HG03097 (cell line): Measurements from ENCODE around the gene HES5.

ENCODE experiments used
- ATAC-seq: cut with Tn5 transposase; IDR thresholded peaks from one replicate; pipeline ENCODE4 v1.9.1; 2021; ENCODE audit not compliant: unreplicated experiment, low FRiP score

HES5 gene

DNA sequence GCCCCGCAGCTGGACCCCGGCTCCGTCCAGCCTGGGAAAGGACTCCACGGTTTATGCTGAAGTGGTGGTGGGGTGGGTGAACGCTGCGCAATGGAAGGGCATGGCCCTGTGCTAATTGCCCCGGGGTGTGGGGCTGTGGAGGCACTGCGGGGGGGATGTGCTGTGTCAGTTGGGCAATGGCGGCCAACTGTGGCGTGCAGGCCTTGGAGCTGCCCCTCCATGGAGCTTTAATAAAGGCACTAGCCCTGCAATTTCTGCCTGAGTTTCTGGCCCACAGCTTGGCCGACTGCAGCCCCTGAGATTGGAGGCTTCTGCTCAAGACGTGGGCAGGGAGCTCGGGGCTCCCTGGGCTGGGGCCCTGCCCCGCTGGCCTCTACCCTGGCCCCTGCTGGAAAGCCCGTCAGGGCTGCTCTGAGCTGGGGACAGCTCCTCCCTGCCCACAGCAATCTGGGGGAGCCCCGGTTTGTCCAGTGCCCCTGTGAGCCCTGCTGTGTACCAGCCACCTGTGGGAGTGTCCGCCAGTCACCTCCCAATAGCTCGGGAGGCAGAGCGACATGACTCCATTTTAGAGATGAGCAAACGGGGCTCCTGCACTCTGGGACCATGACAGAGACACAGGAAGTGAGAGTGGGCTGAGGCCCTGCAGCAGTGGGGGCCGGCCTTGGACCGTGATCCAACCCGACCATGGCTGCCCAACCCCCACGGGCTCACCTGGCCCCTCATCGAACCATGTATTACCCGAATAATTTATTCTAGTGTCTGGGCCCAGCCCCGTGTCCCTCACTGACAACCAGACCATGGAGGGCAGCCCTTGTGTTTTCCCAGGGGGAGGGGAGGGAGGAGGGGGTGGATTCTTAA lies 17.4 kb upstream of the HES5 start:
- no peak for ATAC-seq

DNA sequence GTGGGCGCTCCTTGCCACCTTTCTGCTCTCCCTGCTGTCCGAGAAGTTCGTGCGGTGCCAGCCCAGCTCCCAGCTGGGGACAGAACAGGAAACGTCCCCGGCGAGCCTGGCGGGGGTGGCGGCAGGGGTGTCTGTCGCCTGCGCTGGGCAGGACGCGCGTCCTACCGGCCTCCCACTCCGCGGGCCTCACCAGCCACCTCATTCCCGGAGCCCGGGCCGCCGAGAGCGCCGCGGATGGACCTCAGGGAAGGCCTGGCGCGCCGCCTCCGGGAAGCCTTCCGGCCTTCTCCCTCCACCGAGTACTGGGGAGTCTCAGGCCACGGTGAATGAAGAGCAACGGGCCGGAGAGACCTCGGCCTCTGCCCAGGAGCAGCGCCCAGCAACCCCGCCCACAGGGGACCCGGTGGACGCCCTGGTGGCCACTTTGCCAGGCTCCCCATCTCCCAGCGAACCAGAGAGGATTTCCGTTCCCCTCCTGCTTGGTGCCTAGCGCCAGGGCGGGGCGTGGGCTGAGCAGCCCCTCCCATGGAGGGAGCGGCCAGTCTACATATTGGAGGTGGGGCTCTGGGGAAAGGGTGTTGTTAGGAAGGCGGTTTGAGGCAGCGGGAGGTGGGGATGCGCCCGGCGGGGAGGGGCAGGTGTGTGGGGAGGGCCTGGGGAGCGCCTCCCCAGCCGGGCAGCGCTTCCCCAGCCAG lies 16.6 kb upstream of the HES5 start:
- ATAC-seq, result peak; percentile 29

DNA sequence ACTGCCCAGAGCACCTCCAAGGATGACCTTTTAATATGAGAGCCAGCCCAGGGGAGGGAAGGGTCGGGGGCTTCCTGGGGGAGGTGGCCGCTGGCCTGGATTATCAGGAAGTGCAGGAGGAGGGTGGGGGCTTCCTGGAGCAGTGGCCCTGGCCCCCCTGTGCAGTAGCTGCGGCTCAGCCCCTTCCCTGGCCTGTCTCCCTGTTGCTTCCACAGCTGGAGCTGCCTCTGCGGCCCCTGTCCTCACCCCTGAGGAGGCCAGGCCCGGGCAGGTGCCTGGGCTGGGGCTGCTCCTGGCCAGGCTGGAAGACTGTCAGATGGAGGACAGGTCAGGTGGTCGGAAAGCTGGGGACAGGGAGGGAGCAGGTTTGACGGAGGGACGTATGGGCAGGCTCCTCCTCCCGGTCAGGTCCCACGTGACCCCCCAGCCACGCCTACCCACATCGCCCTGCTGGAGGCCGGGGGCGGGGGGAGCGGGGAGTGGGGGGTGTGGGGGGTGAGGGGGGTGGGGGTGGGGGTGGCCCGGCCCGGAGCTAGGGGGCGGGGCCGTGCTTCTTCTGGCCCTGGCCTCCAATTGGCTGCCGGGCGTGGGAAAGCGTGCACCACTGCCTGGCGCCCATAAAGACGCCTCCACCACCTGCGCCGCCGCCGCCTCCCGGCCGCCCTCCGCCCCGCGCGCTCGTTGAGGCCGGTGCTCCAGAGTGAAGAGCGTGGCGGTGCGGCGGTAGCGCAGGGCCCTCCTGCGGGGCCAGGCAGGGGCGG lies 15.9 kb upstream of the HES5 start:
- peak; percentile 30 for ATAC-seq

DNA sequence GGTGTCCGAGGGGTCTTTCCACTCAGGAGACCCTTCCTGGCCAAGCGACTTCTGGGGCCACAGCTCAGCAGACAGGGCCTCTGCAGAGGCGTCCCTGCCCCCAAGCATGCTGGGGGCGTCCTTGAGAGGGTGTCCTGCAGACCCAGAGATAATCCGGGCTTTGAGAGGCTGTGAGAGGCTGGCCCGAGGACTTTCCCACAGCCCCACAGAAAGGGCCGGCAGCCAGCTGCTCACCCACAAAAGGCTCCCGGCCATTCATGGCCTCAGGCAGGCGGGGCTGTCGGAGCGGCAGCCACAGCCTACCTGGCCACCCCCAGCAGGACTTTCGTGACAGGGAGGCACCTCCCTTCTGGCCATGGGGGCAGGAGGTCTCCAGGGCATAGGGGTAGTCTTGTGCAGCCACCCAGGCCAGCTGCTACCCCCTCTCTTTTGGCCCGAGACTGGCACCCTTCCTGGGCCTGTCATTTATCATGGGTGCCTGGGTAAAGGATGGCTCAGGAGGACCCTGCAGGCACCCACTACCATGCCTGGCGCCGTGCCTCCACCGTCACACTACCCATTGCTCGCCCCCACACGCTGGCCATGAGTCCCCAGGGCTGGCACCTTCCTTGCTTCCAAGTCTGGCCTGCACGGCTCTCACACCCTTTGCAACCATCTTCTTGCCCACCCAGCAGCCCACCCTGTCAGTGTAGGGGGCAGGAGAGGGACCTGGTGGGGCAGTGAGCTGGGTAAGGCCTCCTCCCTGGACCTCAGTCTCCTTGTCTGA lies 15.0 kb upstream of the HES5 start:
- ATAC-seq, result no peak

DNA sequence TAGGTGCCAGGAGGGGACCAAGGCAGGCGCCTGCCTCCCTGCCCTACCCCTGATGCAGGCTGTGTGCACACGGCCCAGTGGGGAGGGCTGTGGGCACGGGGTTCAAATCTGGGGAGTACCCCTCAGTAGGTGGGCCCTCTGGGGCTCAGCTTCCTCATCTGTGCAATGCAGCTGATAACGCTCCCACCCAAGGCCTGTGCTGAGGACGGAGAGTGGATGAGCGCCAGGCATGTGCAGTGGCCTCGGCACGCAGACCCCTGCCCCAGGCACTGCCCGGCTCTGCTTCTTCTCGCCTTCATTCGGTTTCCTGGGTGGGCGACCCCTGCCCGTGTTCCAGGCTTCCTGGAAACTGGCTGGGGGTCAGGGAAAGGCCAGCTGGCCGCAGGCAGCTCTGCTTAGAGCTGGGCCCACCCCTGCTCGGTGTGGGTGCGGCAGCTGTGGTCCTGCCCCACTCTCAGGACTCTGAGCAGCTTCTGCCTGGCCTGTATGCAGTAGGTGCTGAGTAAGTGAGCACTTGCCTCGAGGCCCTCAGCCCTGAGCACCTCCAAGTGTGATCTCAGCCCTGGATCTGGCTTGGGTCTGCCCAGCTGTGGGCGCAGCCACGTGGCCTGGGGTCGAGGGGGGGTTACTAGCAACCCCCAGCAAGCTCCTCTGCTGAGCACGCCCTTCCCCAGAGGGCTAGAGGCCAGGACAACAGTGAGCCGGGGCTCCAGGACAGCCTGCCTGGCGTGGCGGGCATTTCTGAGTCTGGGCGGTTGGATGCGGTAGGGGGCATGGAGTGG lies 14.2 kb upstream of the HES5 start:
- ATAC-seq, result no peak

DNA sequence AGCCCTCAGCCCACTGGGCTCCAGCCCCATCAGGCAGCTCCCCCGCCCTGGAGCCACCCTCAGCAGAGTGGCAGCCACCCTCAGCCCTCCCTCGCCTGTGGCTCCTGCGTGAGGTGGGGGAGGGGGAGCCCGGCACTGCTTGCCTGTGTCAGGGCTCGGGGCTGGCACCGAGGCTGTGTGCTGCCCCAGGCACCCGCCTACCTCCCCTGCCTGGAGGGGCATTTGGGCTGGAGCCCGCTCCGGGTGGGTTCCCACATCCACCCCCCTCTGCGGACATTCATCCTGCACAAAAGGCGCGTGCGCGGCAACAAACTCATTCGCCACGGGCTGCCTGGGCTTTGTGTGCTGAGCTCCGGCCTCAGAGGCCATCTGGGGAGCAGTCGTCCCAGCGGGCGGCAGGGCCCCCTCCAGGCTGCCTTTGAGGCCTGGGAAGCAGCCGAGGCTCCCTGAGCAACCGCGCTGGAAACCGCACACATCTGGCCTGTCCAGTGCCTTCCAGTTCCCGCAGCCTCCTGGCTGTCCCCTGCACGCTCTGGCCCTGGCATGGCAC lies 13.6 kb upstream of the HES5 start:
- no peak for ATAC-seq

DNA sequence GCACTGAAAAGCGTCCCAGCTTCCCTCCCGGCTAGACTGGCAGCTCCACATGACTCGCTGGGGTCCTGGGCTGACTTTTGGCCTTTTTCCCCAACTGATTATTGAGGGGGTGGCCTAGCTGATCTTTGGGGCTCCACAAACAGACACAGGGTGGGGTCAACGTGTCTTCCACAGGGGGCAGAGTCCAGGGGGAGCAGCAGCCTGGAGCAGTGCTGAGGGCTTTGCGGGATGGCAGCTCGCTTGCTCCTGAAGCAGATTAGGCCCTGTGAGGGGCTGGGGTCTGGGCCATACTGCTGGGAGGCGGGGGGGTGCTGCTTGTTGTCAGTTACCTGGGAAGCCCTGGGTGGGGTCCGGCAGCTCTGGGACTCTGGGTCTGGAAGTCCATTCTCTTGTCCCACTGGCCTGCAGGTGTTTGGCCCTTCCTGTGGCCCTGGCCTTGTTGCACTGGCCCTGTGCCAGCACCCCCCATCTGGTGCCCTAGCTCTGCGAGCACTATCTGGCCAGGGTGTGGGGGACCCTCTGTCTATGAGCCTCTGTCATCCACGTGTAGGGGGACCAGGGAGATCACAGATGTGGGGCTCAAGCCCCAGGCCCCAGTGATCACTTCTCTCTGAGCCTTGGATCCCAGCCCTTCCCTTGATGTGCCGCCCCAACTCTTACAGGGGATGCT lies 12.3 kb upstream of the HES5 start:
- ATAC-seq, result no peak

DNA sequence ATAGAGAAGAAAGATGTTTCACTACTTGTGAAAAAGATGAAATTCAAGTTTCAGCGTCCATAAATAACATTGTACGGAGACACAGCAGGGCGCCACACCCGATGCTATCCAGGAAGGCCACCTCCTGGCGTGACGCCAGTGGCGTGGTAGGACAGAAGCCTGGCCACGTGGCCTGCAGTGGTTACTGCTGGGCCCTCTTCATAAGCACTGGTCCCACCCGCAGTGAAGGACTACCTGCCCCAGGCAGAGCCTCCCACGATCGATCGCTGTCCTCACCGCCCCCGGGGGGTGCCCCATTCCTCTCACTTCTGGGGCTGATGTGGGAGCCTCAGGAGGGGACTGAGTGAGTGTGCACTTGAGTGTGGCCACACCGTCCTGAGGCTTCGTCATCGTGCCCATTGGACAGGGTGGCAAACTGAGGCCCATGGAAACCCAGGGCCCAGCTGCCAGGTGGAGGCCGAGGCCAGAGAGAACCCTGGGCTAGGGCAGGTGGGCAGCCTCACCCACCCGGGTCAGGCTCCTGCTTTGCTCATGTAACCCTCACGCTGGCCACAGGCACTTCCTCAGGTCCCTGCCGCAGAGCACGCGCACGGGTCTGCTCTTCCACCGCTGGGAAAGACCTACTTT lies 11.7 kb upstream of the HES5 start:
- ATAC-seq, result no peak

DNA sequence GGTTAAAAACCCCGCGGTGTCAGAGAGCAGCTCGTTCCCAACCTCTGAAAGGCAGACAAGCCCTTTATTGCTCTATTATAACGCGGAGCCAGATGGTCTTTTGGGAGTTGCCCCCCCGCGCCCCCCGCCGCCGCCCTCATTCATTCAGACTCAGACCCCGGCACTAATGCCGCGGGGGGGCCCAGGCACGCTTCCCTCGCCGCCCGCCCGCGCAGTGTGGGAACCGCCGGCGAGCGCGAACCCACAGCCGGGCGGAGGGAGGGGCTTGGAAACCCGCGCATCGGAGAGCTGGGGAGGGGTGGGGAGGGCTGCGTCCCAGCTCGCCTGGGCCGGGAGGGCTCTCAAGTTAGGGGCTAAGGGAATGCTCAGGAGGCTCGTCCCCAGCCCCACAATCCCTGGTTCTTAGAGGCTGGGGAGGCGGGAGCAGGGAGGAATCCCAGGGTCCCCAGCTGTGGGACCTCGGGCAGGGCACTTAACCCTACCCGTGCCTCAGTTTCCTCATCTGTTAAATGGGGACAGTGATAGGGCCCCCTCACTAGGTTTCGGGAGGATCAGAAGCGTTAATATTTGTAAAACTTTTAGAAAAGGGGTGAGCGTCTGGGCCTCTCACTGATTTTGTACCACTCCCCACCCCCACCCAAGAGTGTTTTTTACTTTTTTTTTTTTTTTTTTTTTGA lies 10.9 kb upstream of the HES5 start:
- ATAC-seq, result no peak

DNA sequence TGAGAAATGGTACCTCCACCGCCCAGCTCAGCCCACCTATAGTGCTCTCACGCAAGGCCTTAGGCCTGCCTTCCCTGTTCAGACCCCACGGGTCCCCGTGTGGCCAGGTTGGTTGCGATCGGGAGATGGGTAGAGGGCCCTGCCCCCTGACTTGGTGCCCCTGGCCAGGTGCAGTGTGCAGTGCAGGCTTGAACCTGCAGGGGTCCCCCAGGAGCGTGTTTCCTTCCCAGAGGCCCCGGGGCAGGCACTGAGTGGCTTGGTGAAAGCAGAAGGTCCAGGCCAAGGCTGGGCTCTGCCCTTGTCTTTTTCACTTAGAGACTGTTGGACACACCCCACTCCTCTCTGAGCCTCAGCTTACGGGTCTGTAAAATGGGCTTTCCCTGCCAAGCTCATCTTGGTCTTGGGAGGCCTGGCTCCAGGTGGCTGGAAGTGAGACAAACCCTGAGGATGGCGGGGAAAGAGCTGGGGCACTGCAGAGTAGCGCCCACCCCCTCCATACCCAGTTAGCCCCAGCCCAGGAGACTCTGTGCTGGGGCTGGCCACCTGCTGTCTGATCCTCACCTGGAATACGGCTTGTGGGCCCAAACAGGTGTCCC lies 9.3 kb upstream of the HES5 start:
- no peak for ATAC-seq

DNA sequence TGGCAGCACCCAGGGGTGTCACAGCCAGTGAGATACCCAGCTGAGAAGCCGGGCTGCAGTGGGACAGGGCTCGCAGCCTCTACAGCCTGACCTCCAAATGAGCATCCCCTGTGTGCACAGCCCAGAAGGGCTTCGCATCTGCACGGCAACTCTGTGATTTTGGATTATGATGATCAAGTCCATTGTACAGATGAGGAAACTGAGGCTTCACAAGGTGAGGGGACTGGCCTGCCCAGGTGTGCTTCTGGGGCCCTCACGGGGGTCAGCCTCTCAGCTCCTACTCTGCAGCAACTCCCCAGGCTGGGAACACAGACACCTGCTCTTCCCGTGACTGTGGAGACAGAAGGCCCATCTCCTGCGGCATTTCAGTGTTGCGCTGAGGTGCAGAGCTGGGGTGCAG lies 8.8 kb upstream of the HES5 start:
- ATAC-seq, result no peak

DNA sequence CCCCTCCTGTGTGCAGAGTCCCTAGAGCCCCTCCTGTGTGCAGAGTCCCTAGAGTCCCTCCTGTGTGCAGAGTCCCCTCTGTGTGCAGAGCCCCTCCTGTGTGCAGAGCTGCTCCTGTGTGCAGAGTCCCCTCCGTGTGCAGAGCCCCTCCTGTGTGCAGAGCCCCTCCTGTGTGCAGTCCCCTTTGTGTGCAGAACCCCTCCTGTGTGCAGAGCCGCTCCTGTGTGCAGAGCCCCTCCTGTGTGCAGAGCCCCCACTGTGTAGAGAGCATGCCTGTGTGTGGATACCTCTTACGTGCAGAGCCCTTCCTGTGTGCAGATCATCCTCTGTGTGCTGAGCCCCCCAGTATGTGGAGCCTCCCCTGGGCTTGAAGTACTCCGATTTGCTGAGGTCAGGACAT lies 8.3 kb upstream of the HES5 start:
- no peak for ATAC-seq

DNA sequence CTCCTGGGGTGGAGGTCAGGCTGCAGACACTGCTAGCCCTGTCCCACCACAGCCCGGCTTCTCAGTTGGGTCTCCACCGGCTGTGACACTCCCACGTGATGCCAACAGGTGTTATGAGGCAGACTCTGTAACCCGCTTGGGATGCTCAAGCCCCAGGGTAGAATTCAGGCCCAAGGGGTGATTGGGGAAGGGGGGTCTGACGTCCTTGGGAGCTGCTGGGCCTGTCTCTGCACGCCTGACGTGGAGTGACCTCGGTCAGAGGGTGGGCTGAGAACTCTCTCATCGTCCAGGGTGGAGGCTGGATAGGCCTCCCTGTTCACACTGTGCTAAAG lies 7.7 kb upstream of the HES5 start:
- ATAC-seq, result no peak

DNA sequence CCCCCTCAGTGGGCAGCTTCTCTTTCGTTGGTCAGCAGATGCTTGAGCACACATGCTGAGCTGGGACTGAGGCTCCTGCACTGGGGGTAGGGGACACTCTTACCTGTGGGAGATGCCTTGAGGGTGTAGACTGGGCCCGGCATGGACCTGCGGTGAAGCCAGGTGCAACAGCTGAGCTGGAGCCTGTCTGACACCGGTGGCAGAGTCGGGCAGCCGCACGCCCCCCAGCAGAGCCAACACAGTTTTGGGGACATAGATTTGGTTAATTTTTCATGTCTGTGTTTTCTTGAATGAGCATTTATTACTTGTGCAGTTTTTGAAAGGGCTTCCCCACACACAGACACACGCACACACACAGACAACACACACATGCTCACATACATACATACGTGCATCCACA lies 5.9 kb upstream of the HES5 start:
- no peak for ATAC-seq

DNA sequence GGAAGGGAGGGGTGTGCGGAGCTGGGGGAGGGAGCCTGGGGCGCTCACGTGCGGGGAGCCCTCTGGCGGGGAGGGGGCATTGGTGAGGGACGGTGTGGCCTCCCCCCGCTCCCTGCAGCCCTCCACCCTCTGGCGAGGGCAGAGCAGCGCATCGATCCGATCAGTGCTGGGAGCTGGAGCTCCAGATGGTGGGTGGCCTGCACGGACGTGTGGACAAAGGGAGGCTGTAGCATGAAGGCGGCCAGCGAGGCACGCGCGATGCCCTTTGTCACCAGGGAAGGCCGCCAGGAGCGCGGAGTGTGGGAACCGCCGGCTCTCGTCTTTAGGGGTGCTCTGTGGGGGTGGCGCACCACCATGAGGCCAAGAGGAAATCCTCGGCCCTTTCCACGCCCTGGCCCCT lies 5.4 kb upstream of the HES5 start:
- ATAC-seq, result no peak

DNA sequence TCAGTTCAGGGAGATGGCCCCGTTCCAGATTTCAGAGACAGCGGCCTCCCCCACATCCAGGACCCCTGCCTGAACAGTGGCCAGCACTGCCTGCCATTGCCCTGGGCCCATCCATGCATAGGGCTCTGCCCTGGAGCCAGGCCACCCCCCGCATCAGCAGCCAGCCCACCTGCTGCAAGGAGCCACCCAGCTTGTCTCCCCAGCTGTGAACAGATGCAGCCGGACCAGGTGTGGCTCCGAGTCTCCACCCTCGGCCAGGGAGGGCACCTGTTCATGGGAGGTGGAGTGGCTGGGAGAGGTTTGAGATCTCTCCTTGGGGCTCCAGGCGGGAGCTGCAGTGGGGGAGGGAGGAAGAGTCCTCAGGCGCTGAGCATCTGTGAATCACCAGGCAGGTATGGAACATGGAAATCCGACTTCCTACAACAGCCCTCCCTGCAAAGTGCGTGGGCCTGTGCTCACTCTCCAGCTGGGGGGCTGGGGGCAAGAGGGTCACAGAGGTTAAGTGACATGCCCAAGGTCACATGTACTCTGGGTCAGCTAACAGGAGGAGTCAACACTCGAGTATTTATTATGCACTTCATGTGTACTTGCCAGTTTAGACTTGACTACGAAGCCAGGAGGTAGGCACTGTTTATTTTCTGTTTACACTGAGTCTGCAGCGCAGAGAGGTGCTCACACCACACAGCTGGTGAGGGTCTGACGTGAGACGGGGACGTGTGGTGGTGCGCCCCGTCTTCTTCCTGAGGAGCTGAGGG lies 4.8 kb upstream of the HES5 start:
- no peak for ATAC-seq

DNA sequence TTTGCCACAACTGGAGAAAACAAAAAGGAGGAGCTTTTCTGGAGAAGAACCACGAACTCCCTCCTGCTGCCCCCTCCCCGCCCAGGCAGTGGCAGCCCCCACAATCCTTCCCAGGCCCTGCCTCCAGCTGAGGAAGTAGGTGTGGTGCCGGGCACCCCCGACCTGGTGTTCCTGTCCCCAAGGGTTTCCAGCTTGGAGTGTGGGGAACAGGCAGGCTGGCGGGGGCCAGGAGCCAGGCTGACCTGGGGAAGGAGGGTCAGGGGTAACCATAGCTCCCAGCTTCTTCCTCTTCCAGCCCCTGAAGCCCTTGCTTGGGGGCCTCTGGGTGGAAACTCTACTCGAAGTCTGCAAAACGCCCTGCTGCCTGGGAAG lies 4.2 kb upstream of the HES5 start:
- no peak for ATAC-seq
